ENCODE data around the gene SHISAL2A. TPM values are rescaled to one million over a fixed set of nuclear protein-coding genes. Genes with fewer than 3 reads are reported as not detected.
A peak's percentile ranks its signal among the peaks of the same experiment; 100 is the strongest.

Gene SHISAL2A
- polyA plus RNA-seq, 3 donors: 0.03 to 0.28 TPM; not detected in 1

- Histone ChIP-seq H3K9me3 (replicated peaks in 1 of 2; ENCODE audit: control insufficient read depth in 1 of 2, insufficient read depth in 1 of 2, low read length in 2 of 2) (no peaks in the 10 kb centered on the region), H2AFZ (ENCODE audit: insufficient read depth, low read depth, low read length, poor library complexity, severe bottlenecking) (no peak overlapping the region), H3K4me2 (replicated peaks; ENCODE audit: extremely low read depth, low read length, poor library complexity, severe bottlenecking) (no peak overlapping the region), H3K27ac (ENCODE audit: low read depth in 1 of 2, low read length in 2 of 2) (no peak overlapping the region), H4K20me1 (ENCODE audit: insufficient read depth, low read length) (no peaks in the 10 kb centered on the region), H3K4me1 (ENCODE audit: control insufficient read depth in 1 of 2, insufficient read depth in 2 of 2, low read length in 2 of 2) (peaks cover 24 to 25% of the 10 kb centered on the region in 2 donors), H3K4me3 (replicated peaks in 1 of 3; ENCODE audit: low read depth in 2 of 3, low read length in 3 of 3) (no peak overlapping the region), H3K36me3 (replicated peaks in 1 of 2; ENCODE audit: control insufficient read depth in 1 of 2, insufficient read depth in 2 of 2, low read length in 2 of 2) (no peaks in the 10 kb centered on the region), H3K27me3 (ENCODE audit: control insufficient read depth in 2 of 2, insufficient read depth in 2 of 2, low read length in 2 of 2) (peaks cover 0 to 2% of the 10 kb centered on the region in 2 donors), H3K79me2 (ENCODE audit: insufficient read depth, low read length) (no peaks in the 10 kb centered on the region), H3K9ac (ENCODE audit: insufficient read depth, low read length, poor library complexity, severe bottlenecking) (no peak overlapping the region)
- Mint-ChIP-seq H3K36me3 (no peaks in the 10 kb centered on the region), H3K27ac (peak overlapping the region in 2 of 7 donors; percentile 25 to 46), H3K9me3 (peaks cover 0 to 2% (median 0%) of the 10 kb centered on the region in 7 donors), H3K4me1 (peaks cover 36% of the 10 kb centered on the region), H3K4me3 (no peak overlapping the region), H3K27me3 (ENCODE audit: low read depth in 3 of 3) (peaks cover 1 to 5% (median 2%) of the 10 kb centered on the region in 3 donors)
- 49% methylated on average over 3 of the region's 6 CpGs for WGBS (ENCODE audit: insufficient coverage)
- no peak for DNase-seq
- TF ChIP-seq, protein P1, sequence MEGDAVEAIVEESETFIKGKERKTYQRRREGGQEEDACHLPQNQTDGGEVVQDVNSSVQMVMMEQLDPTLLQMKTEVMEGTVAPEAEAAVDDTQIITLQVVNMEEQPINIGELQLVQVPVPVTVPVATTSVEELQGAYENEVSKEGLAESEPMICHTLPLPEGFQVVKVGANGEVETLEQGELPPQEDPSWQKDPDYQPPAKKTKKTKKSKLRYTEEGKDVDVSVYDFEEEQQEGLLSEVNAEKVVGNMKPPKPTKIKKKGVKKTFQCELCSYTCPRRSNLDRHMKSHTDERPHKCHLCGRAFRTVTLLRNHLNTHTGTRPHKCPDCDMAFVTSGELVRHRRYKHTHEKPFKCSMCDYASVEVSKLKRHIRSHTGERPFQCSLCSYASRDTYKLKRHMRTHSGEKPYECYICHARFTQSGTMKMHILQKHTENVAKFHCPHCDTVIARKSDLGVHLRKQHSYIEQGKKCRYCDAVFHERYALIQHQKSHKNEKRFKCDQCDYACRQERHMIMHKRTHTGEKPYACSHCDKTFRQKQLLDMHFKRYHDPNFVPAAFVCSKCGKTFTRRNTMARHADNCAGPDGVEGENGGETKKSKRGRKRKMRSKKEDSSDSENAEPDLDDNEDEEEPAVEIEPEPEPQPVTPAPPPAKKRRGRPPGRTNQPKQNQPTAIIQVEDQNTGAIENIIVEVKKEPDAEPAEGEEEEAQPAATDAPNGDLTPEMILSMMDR (IDR thresholded peaks at IDR 0.05): no peak
- intact Hi-C loops (cut with micrococcal nuclease): no loop called here
Measured at GRCh38 chr1:52590266-52590665, 42.7 kb upstream of the SHISAL2A start.

DNA sequence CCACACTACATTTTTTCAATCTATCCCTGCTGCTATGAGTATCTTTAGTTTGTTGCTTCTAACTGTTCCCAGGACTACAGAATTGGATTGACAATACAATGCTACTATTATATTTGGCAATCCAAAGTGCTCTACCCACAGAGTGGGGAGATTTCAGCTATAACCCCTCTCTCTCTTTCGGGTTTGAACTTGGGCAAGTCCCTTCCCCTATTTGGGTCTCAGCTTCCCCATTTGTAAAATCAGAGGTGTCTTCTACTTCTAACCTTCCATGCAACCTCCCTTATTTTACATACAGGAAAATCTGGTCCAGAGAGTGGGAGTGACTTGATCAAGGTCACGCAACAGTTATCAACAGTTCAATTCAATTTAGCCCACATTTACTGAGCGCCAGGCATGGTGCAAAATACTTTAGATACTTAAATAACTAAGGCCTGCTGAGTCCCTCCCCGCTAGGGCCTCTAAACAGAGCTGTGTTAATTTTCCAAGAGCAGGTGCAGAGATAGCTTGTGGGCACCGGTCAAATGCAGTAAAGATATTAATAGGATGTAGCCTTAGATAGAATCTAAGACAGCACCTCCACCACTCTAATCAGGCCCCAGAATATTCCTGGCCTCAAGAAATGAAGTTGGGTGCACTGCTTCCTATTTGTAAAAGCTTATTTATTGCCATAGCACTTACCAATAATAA, 40.2 kb upstream of the SHISAL2A start:
- Histone ChIP-seq H3K4me3 (replicated peaks in 1 of 3; ENCODE audit: low read depth in 2 of 3, low read length in 3 of 3) (no peak overlapping the region), H3K36me3 (replicated peaks in 1 of 2; ENCODE audit: control insufficient read depth in 1 of 2, insufficient read depth in 2 of 2, low read length in 2 of 2) (no peaks in the 10 kb centered on the region), H4K20me1 (ENCODE audit: insufficient read depth, low read length) (no peaks in the 10 kb centered on the region), H3K27me3 (ENCODE audit: control insufficient read depth in 2 of 2, insufficient read depth in 2 of 2, low read length in 2 of 2) (peaks cover 2 to 3% of the 10 kb centered on the region in 2 donors), H3K79me2 (ENCODE audit: insufficient read depth, low read length) (no peaks in the 10 kb centered on the region), H2AFZ (ENCODE audit: insufficient read depth, low read depth, low read length, poor library complexity, severe bottlenecking) (no peak overlapping the region), H3K4me1 (ENCODE audit: control insufficient read depth in 1 of 2, insufficient read depth in 2 of 2, low read length in 2 of 2) (peaks cover 20% of the 10 kb centered on the region in 2 donors), H3K27ac (ENCODE audit: low read depth in 1 of 2, low read length in 2 of 2) (no peak overlapping the region), H3K9ac (ENCODE audit: insufficient read depth, low read length, poor library complexity, severe bottlenecking) (no peak overlapping the region), H3K9me3 (replicated peaks in 1 of 2; ENCODE audit: control insufficient read depth in 1 of 2, insufficient read depth in 1 of 2, low read length in 2 of 2) (no peaks in the 10 kb centered on the region), H3K4me2 (replicated peaks; ENCODE audit: extremely low read depth, low read length, poor library complexity, severe bottlenecking) (no peak overlapping the region)
- DNase-seq: peak in 2 of 3 donors; percentile 8 to 37
- intact Hi-C loops (cut with micrococcal nuclease): no loop called here
- no peaks in the 10 kb centered on the region for H3K36me3 Mint-ChIP-seq
- no CpG with 5 or more reads among the region's 5 CpGs for WGBS (ENCODE audit: insufficient coverage)
- peaks cover 26% of the 10 kb centered on the region for H3K4me1 Mint-ChIP-seq
- H3K27ac Mint-ChIP-seq: peak overlapping the region in 2 of 7 donors; percentile 53 to 69
- H3K27me3 Mint-ChIP-seq (ENCODE audit: low read depth in 3 of 3): peaks cover 1 to 2% (median 2%) of the 10 kb centered on the region in 3 donors
- peaks cover 0 to 2% (median 0%) of the 10 kb centered on the region in 7 donors for H3K9me3 Mint-ChIP-seq
- TF ChIP-seq, protein P1 (IDR thresholded peaks at IDR 0.05): no peak
- no peak overlapping the region for H3K4me3 Mint-ChIP-seq

Measured in CD14-positive monocyte (primary cell).